Upper lobe of left lung (tissue), 4 donors: ENCODE results near the gene TECPR1.

ENCODE experiments used
- CTCF ChIP-seq, 6 experiments: fragments of 450-650 bp in 4 of 6; fragments of 200-600 bp in 2 of 6; sonication (generic) in 2 of 6; IDR thresholded peaks; one replicate each; pipeline ENCODE4 v1.5.1; 2016 to 2019; ENCODE audit warnings: antibody characterized with exemption in 6 of 6
- POLR2AphosphoS5 ChIP-seq, 2 donors: sonication (generic); formaldehyde crosslinking; IDR thresholded peaks; one replicate each; pipeline ENCODE4 v1.5.1; 2017; ENCODE audit warnings: antibody characterized with exemption in 2 of 2

GRCh38 chr7:98196706-98197605 lies 55.1 kb downstream of the TECPR1 start:
- TF ChIP-seq CTCF (IDR thresholded peaks at IDR 0.05) (no peak), POLR2AphosphoS5 (IDR thresholded peaks at IDR 0.05) (no peak)
